ENCODE data around the gene ABLIM1. TPM values are rescaled to one million over a fixed set of nuclear protein-coding genes. Genes with fewer than 3 reads are reported as not detected.
A peak's percentile ranks its signal among the peaks of the same experiment; 100 is the strongest.

ABLIM1 gene
- total RNA-seq, 1 experiment from 2014 or later = 274 TPM

DNA sequence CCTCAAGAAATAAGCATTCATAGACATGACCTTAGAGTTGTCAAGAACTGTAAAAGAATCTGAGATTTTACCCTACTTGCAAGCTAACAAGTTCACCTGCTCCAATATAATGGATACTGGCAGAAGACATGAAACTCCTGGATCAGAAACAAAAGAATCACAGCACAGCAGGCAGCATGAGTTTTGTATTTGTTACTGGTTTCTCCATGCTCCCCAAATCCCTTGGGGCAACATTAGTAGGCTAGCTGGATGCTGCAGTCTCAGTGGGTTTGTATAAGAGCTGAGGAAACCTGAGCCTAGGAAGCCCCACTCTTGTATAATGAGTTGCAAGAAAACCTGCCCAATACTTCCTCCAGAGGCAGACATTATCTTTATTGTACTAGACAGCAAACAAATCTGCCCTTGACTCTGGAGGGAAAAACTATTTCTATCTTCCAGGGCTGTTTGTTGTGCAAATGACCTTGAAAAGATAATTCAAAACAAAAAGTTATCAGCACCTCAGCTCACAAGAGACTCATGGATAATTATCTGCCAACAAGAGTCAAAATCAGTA, 64.8 kb downstream of the ABLIM1 start:
- ChIA-PET POLR2A (interaction anchor here (0.6 kb wide), 1 partner anchor 222 kb away, joined by 3 read pairs; no protein-coding TSS in a partner anchor), CTCF (no interaction called here)
- intact Hi-C loops (cut with micrococcal nuclease; ENCODE audit: unreplicated experiment) = no loop called here

DNA sequence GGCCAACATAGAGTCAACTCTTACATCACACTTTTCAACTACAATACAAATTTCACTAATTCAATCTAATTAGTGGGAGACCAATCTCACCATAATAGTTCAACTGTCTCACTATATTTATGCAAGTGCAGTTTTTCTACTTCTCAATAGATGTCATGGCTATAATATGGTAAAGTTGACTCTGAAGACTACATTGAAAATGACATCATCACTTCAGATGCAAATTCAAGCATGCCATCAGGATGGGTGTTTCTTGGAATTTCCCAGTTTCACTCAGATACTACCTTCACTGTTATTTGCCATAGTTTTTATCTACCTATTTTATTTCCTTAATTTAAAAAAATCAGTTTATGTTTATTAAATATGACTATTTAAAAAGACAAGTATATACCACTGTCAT, 67.1 kb downstream of the ABLIM1 start:
- BruUV-seq (replicated peaks) = no TSS peak
- DNase-seq (ENCODE audit: low read depth, low spot score) (no peak), ATAC-seq (no peak)
- Histone ChIP-seq H3K36me3 (ENCODE audit: control insufficient read depth, insufficient read depth, low read length) (0 out of 2 replicates have a peak, but pooled peaks cover 3% of the 10 kb centered on the region), H3K27ac (ENCODE audit: low read length) (no peak overlapping the region; the same call in 1 of the 2 replicates), H3K27me3 (ENCODE audit: control insufficient read depth, insufficient read depth, low read length) (no peaks in the 10 kb centered on the region), H3K4me3 (ENCODE audit: low read depth in 2 of 2, low read length in 2 of 2) (no peak overlapping the region), H3K9me3 (ENCODE audit: control insufficient read depth, insufficient read depth, low read depth, low read length) (no peaks in the 10 kb centered on the region), H3K4me1 (ENCODE audit: control insufficient read depth, insufficient read depth, low read length) (peaks cover 17% of the 10 kb centered on the region)
- TF ChIP-seq, protein P1, sequence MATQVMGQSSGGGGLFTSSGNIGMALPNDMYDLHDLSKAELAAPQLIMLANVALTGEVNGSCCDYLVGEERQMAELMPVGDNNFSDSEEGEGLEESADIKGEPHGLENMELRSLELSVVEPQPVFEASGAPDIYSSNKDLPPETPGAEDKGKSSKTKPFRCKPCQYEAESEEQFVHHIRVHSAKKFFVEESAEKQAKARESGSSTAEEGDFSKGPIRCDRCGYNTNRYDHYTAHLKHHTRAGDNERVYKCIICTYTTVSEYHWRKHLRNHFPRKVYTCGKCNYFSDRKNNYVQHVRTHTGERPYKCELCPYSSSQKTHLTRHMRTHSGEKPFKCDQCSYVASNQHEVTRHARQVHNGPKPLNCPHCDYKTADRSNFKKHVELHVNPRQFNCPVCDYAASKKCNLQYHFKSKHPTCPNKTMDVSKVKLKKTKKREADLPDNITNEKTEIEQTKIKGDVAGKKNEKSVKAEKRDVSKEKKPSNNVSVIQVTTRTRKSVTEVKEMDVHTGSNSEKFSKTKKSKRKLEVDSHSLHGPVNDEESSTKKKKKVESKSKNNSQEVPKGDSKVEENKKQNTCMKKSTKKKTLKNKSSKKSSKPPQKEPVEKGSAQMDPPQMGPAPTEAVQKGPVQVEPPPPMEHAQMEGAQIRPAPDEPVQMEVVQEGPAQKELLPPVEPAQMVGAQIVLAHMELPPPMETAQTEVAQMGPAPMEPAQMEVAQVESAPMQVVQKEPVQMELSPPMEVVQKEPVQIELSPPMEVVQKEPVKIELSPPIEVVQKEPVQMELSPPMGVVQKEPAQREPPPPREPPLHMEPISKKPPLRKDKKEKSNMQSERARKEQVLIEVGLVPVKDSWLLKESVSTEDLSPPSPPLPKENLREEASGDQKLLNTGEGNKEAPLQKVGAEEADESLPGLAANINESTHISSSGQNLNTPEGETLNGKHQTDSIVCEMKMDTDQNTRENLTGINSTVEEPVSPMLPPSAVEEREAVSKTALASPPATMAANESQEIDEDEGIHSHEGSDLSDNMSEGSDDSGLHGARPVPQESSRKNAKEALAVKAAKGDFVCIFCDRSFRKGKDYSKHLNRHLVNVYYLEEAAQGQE (IDR thresholded peaks at IDR 0.05; ENCODE audit: insufficient read depth in 1 of 2, low read depth in 2 of 2, low read length in 1 of 2) = no peak
- TF ChIP-seq, protein P2, sequence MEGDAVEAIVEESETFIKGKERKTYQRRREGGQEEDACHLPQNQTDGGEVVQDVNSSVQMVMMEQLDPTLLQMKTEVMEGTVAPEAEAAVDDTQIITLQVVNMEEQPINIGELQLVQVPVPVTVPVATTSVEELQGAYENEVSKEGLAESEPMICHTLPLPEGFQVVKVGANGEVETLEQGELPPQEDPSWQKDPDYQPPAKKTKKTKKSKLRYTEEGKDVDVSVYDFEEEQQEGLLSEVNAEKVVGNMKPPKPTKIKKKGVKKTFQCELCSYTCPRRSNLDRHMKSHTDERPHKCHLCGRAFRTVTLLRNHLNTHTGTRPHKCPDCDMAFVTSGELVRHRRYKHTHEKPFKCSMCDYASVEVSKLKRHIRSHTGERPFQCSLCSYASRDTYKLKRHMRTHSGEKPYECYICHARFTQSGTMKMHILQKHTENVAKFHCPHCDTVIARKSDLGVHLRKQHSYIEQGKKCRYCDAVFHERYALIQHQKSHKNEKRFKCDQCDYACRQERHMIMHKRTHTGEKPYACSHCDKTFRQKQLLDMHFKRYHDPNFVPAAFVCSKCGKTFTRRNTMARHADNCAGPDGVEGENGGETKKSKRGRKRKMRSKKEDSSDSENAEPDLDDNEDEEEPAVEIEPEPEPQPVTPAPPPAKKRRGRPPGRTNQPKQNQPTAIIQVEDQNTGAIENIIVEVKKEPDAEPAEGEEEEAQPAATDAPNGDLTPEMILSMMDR (IDR thresholded peaks at IDR 0.05) = no peak
- TF ChIP-seq POLR2AphosphoS5 (IDR thresholded peaks at IDR 0.05; ENCODE audit: low read depth, low read length) (no peak), TCF7L2 (IDR thresholded peaks at IDR 0.05; ENCODE audit: low read depth, low read length) (no peak), SIN3A (IDR thresholded peaks at IDR 0.05; ENCODE audit: borderline replicate concordance, insufficient read depth, low read depth, low read length) (no peak)
- intact Hi-C loops (cut with micrococcal nuclease; ENCODE audit: unreplicated experiment) = no loop called here
- in situ Hi-C loops (cut with HindIII; ENCODE audit: low pct_unique_long_range_greater_than_20kb, low sequenced_read_pairs) = no loop called here
- ChIA-PET CTCF (no interaction called here), POLR2A (no interaction called here)

More for the DNA sequence above, 64.8 kb downstream of the ABLIM1 start:
- ATAC-seq = peak; percentile 67
- BruUV-seq (replicated peaks) = no TSS peak
- Histone ChIP-seq H3K27me3 (ENCODE audit: control insufficient read depth, insufficient read depth, low read length) (no peaks in the 10 kb centered on the region), H3K9me3 (ENCODE audit: control insufficient read depth, insufficient read depth, low read depth, low read length) (no peaks in the 10 kb centered on the region), H3K27ac (ENCODE audit: low read length) (peak overlapping the region; percentile 58; the same call in 1 of the 2 replicates), H3K4me1 (ENCODE audit: control insufficient read depth, insufficient read depth, low read length) (peaks cover 17% of the 10 kb centered on the region), H3K36me3 (ENCODE audit: control insufficient read depth, insufficient read depth, low read length) (0 out of 2 replicates have a peak, but pooled peaks cover 3% of the 10 kb centered on the region), H3K4me3 (ENCODE audit: low read depth in 2 of 2, low read length in 2 of 2) (no peak overlapping the region)
- DNase-seq (ENCODE audit: low read depth, low spot score) = no peak
- TF ChIP-seq, protein P2 (IDR thresholded peaks at IDR 0.05) = no peak
- TF ChIP-seq, protein P1 (IDR thresholded peaks at IDR 0.05; ENCODE audit: insufficient read depth in 1 of 2, low read depth in 2 of 2, low read length in 1 of 2) = no peak
- peak; percentile 81 for TF ChIP-seq TCF7L2 (IDR thresholded peaks at IDR 0.05; ENCODE audit: low read depth, low read length)
- TF ChIP-seq POLR2AphosphoS5 (IDR thresholded peaks at IDR 0.05; ENCODE audit: low read depth, low read length) = no peak
- in situ Hi-C loops (cut with HindIII; ENCODE audit: low pct_unique_long_range_greater_than_20kb, low sequenced_read_pairs) = no loop called here

All from Panc1 (cell line).